ENCODE data around the gene ZNF548.

ZNF548 gene

DNA sequence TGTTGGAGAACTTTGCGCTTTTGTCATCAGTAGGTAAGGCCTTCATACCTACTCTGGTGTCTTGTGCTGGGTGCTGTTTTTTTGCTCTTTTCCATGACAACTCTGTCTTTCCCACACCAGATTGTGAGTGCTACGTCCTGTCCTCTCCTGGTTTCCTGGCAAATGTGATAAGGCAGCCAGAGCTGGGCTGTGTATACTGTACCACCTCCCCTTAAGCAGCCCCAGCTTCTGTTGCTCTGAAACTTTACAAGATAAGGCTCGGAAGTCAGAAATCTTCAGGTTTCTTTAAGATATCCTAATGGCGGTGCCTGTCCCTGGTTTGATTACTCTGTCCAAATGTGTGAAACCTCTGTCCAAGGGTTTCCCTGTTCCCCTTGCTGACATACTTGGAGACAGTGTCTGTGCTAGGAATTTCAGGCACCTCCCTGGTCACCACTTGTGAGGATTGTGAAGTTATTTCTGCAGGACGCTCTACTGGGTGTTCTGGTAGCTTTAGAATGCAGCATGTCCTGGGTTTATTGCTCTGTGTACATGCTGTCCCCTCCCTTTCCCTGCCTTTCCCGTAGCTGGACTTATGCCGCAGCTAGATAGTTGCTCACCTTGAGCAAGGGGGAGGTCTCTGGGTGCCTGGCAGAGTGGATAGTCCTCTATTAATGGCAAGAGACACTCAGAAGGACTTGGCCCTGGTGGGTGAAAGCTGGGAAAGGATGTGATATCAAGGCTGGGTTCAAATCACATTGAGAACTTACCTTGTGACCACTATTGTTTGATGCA is 52.5 kb downstream of the ZNF548 start:
- FAIRE-seq (no peak), DNase-seq (ENCODE audit: insufficient read length) (no peak)
- TF ChIP-seq POLR2AphosphoS5 (IDR thresholded peaks at IDR 0.05; ENCODE audit: low read depth, low read length) (no peak), TAF1 (IDR thresholded peaks at IDR 0.05; ENCODE audit: borderline replicate concordance, low read depth, low read length) (no peak), POLR2A (IDR thresholded peaks at IDR 0.05; ENCODE audit: low read depth, low read length) (no peak)

DNA sequence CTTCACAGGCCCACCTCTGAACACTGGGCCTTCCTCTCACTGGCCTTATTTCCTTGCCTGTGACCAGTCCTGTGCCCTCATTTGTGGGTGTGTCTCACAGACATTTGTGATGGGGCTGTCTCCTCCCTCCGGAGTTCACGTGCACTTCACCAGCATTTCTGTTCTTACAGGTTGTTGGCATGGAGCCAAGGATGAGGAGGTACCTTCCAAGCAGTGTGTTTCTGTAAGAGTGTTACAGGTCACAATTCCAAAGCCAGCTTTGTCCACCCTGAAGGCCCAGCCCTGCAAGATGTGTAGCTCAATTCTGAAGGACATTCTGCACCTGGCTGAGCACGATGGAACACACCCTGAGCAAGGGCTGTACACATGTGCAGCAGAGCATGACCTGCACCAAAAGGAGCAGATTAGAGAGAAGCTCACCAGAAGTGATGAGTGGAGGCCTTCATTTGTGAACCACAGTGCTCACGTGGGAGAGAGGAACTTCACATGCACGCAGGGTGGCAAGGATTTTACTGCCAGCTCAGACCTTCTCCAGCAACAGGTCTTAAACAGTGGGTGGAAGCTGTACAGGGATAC is 53.6 kb downstream of the ZNF548 start:
- no peak for TF ChIP-seq POLR2AphosphoS5 (IDR thresholded peaks at IDR 0.05; ENCODE audit: low read depth, low read length)
- TF ChIP-seq POLR2A (IDR thresholded peaks at IDR 0.05; ENCODE audit: low read depth, low read length) = no peak
- TF ChIP-seq TAF1 (IDR thresholded peaks at IDR 0.05; ENCODE audit: borderline replicate concordance, low read depth, low read length) = no peak
- no peak for FAIRE-seq
- DNase-seq (ENCODE audit: insufficient read length) = no peak

DNA sequence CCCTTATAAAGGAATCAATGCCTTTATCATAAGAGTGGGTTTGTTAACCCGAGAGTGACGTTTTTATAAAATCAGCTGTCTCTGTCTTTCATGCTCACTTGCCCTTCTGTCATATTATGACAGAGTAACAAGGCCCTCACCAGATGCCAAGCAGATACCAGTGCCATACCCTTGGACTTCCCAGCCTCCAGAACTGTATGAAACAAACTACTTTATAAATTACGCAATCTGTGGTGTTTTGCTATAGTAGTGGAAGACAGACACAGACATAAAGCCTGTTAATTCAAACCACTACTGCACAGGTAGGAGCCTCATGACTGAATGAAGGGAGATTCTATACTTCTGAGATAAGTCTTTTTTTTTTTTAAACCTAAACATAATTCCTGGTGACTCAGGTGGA is 62.7 kb downstream of the ZNF548 start:
- TF ChIP-seq POLR2AphosphoS5 (IDR thresholded peaks at IDR 0.05; ENCODE audit: low read depth, low read length) = no peak
- no peak for TF ChIP-seq TAF1 (IDR thresholded peaks at IDR 0.05; ENCODE audit: borderline replicate concordance, low read depth, low read length)
- TF ChIP-seq POLR2A (IDR thresholded peaks at IDR 0.05; ENCODE audit: low read depth, low read length) = no peak
- DNase-seq (ENCODE audit: insufficient read length) = no peak
- no peak for FAIRE-seq
